Liver (tissue), 9 donors: ENCODE measurements around the gene WDR12. TPM values are rescaled to one million over a fixed set of nuclear protein-coding genes. Genes with fewer than 3 reads are reported as not detected.

ENCODE experiments used
- DNase-seq: peaks from one replicate; pipeline ENCODE4 v3.0.0-alpha.2; 2017; ENCODE audit warnings: low spot score
- H3K27ac ChIP-seq, 2 donors: one replicate each; pipeline ENCODE4 v1.7.0; 2013; ENCODE audit warnings: inconsistent platforms in 2 of 2, low read length in 2 of 2, control low read depth in 1 of 2, low read depth in 1 of 2, mild to moderate bottlenecking in 1 of 2
- H3K27me3 ChIP-seq, 4 donors: one replicate each; pipeline versions ENCODE4 v1.6.1 to v1.7.0; 2013; ENCODE audit warnings: low read length in 3 of 4, inconsistent platforms in 1 of 4, mild to moderate bottlenecking in 1 of 4, moderate library complexity in 1 of 4; ENCODE audit not compliant: control insufficient read depth in 4 of 4, insufficient read depth in 4 of 4
- H3K36me3 ChIP-seq, 4 donors: one replicate each; pipeline versions ENCODE4 v1.6.1 to v1.7.0; 2013; ENCODE audit warnings: low read length in 3 of 4, mild to moderate bottlenecking in 3 of 4, low read depth in 1 of 4, moderate library complexity in 1 of 4; ENCODE audit not compliant: control insufficient read depth in 4 of 4, insufficient read depth in 3 of 4
- H3K4me1 ChIP-seq, 4 donors: one replicate each; pipeline versions ENCODE4 v1.6.1 to v1.7.0; 2013; ENCODE audit warnings: low read length in 3 of 4, mild to moderate bottlenecking in 3 of 4, moderate library complexity in 1 of 4; ENCODE audit not compliant: control insufficient read depth in 4 of 4, insufficient read depth in 4 of 4
- H3K4me3 ChIP-seq, 3 donors: one replicate each; pipeline versions ENCODE4 v1.6.1 to v1.7.0; 2013; ENCODE audit warnings: low read length in 3 of 3, control low read depth in 1 of 3, low read depth in 1 of 3, mild to moderate bottlenecking in 1 of 3
- H3K9ac ChIP-seq, 2 donors: one replicate each; pipeline ENCODE4 v1.7.0; 2013; ENCODE audit warnings: low read length in 2 of 2, mild to moderate bottlenecking in 2 of 2, moderate library complexity in 2 of 2, control low read depth in 1 of 2, low read depth in 1 of 2
- H3K9me3 ChIP-seq, 4 donors: one replicate each; pipeline versions ENCODE4 v1.6.1 to v1.7.0; 2013; ENCODE audit warnings: low read length in 3 of 4; ENCODE audit not compliant: control insufficient read depth in 4 of 4
- EGR1 ChIP-seq, 2 donors: IDR thresholded peaks; 2 replicates each; pipeline ENCODE4 v1.6.1; 2016 to 2018; ENCODE audit warnings: antibody characterized with exemption in 2 of 2, low read depth in 2 of 2
- FOXA2 ChIP-seq: IDR thresholded peaks from 2 replicates; pipeline ENCODE4 v1.6.1; 2016; ENCODE audit warnings: antibody characterized with exemption
- GABPA ChIP-seq, 2 donors: IDR thresholded peaks in 1 of 2; conservative IDR thresholded peaks in 1 of 2; 2 replicates each; pipeline ENCODE4 v1.6.1; 2016; ENCODE audit warnings: antibody characterized with exemption in 2 of 2, mild to moderate bottlenecking in 1 of 2, moderate library complexity in 1 of 2
- HNF4A ChIP-seq, 2 donors: conservative IDR thresholded peaks; 2 replicates each; pipeline ENCODE4 v1.6.1; 2016; ENCODE audit warnings: antibody characterized with exemption in 2 of 2, mild to moderate bottlenecking in 2 of 2
- HNF4G ChIP-seq: IDR thresholded peaks from 2 replicates; pipeline ENCODE4 v1.6.1; 2016; ENCODE audit warnings: antibody characterized with exemption
- JUND ChIP-seq, 2 donors: IDR thresholded peaks; 2 replicates each; pipeline ENCODE4 v1.6.1; 2016; ENCODE audit warnings: antibody characterized with exemption in 2 of 2
- NR2F2 ChIP-seq: IDR thresholded peaks from 2 replicates; pipeline ENCODE4 v1.6.1; 2016; ENCODE audit warnings: antibody characterized with exemption
- RAD21 ChIP-seq, 2 donors: IDR thresholded peaks; 2 replicates each; pipeline ENCODE4 v1.6.1; 2016; ENCODE audit warnings: antibody characterized with exemption in 2 of 2, mild to moderate bottlenecking in 2 of 2
- RXRA ChIP-seq, 2 donors: IDR thresholded peaks; 2 replicates each; pipeline ENCODE4 v1.6.1; 2017 to 2018; ENCODE audit warnings: antibody characterized with exemption in 2 of 2, mild to moderate bottlenecking in 1 of 2
- SP1 ChIP-seq: IDR thresholded peaks from 2 replicates; pipeline ENCODE4 v1.6.1; 2018; ENCODE audit warnings: antibody characterized with exemption, mild to moderate bottlenecking
- TAF1 ChIP-seq: conservative IDR thresholded peaks from 2 replicates; pipeline ENCODE4 v1.6.1; 2016; ENCODE audit warnings: antibody characterized with exemption, mild to moderate bottlenecking
- YY1 ChIP-seq: IDR thresholded peaks from 2 replicates; pipeline ENCODE4 v1.6.1; 2016; ENCODE audit warnings: antibody characterized with exemption, mild to moderate bottlenecking
- WGBS: extraction: QIAGEN DNeasy Blood & Tissue Kit; methylation state at CpG from one replicate; pipeline ENCODE4 v1.1.7; 2013; 5-methylcytosine and 5-hydroxymethylcytosine counted together
- polyA plus RNA-seq, 2 donors: library from polyadenylated mRNA; stranded (reverse) in 1 of 2; unstranded in 1 of 2; fragments of 200-250 nt in 1 of 2; fragments of >200 nt in 1 of 2; fragmentation: Nextera tagmentation in 1 of 2; extraction: Ambion mirVana in 1 of 2; gene quantifications; one replicate each; pipeline versions ENCODE4 v1.2.1 to v1.2.3, GENCODE V29; 2013 to 2015
- total RNA-seq, 2 donors: library from RNA; depleted of rRNA; stranded (reverse); fragments of >200 nt; gene quantifications; one replicate each; pipeline ENCODE4 v1.2.3, GENCODE V29; 2014
- TF ChIP-seq, protein P1 (sequence below): IDR thresholded peaks from 2 replicates; pipeline ENCODE4 v1.6.1; 2016; ENCODE audit warnings: antibody characterized with exemption
- TF ChIP-seq, protein P2 (sequence below): IDR thresholded peaks from 2 replicates; pipeline ENCODE4 v1.6.1; 2016; ENCODE audit warnings: antibody characterized with exemption
- TF ChIP-seq, protein P3 (sequence below): IDR thresholded peaks from 2 replicates; pipeline ENCODE4 v1.6.1; 2016; ENCODE audit warnings: antibody characterized with exemption
- TF ChIP-seq, protein P4 (sequence below): fragments of 150-350 bp; IDR thresholded peaks from 2 replicates; pipeline ENCODE4 v1.5.1; 2017; ENCODE audit warnings: improper control_type of control experiment, low read depth, low read length; ENCODE audit not compliant: missing input control
- donor health status: healthy.
- donor health status: healthy.
- donor health status: healthy.
- donor health status: healthy.
- donor health status: healthy.

WDR12 gene
- total and polyA plus RNA-seq, 4 donors, result 6.6 to 26.1 (median 18.4) TPM

DNA sequence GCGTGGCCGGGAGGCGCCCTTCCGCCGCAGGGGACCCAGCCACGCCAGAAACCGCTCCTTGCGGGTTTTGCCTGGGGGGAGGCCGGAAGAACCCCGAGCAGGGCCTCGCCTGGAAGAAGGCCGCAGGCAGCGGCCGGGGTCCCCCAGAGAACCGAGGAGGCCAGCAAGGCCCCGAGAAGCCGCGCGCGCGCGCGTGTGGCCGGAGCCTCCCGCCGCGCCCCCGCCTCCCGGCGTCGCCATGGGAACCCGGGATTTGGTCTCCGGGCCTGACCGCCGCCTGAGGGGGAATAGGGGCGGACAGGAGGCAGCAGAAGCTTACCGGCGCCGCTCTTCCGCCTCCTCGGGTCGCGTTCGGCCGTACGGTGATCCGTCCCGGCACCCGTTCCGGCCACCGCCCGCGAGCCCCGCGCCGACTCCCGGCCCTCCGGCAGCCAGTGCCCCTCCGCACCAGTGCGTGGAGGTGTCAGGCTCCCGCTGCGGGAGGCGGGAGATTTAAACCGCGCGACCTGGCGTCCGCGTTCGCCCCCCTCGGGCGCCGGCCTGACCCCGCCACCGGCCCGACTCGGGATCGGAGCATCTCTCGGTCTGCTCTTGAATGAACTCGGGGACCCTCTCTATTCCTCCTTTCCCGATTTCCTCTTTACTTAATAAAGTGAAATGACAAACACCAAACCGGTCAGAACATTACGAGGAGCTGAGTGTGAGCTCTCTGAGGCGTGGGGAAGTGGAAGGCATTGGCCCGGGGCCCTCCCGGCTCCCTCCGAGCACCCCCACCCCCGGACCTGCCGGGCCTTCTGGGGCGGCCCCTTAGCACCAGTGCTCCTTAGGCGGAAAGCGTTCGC lies 40.0 kb downstream of the WDR12 start, which contains the start of gene ICA1L:
Gene ICA1L (minus strand): TSS at position 467 of the 842 bp plus-strand sequence. CDS start 42,757 bp downstream, outside the sequence.
- Histone ChIP-seq H3K9me3 (no peaks in the 10 kb centered on the region), H3K27ac (peak within 1 kb of the TSS in 1 of 2 donors; percentile 41), H3K27me3 (no peaks in the 10 kb centered on the region), H3K36me3 (peaks cover 0 to 2% (median 0%) of the 10 kb centered on the region in 4 donors), H3K4me3 (peak within 1 kb of the TSS; percentile 77 to 98 (median 87)), H3K9ac (peak within 1 kb of the TSS in 1 of 2 donors; percentile 9), H3K4me1 (peaks cover 5 to 15% (median 10%) of the 10 kb centered on the region in 4 donors)
- peak; percentile 72 for DNase-seq
- TF ChIP-seq HNF4G (no peak), NR2F2 (no peak), YY1 (no peak), GABPA (IDR thresholded peaks at IDR 0.05 in 1 of 2, conservative IDR thresholded peaks at IDR 0.05 in 1 of 2) (no peak), JUND (IDR thresholded peaks at IDR 0.05) (no peak)
- TF ChIP-seq, protein P1, sequence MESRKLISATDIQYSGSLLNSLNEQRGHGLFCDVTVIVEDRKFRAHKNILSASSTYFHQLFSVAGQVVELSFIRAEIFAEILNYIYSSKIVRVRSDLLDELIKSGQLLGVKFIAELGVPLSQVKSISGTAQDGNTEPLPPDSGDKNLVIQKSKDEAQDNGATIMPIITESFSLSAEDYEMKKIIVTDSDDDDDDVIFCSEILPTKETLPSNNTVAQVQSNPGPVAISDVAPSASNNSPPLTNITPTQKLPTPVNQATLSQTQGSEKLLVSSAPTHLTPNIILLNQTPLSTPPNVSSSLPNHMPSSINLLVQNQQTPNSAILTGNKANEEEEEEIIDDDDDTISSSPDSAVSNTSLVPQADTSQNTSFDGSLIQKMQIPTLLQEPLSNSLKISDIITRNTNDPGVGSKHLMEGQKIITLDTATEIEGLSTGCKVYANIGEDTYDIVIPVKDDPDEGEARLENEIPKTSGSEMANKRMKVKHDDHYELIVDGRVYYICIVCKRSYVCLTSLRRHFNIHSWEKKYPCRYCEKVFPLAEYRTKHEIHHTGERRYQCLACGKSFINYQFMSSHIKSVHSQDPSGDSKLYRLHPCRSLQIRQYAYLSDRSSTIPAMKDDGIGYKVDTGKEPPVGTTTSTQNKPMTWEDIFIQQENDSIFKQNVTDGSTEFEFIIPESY, result no peak
- TF ChIP-seq, protein P2, sequence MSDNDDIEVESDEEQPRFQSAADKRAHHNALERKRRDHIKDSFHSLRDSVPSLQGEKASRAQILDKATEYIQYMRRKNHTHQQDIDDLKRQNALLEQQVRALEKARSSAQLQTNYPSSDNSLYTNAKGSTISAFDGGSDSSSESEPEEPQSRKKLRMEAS, result no peak
- WGBS, result under 1% methylated on average over 93 of the region's 93 CpGs

DNA sequence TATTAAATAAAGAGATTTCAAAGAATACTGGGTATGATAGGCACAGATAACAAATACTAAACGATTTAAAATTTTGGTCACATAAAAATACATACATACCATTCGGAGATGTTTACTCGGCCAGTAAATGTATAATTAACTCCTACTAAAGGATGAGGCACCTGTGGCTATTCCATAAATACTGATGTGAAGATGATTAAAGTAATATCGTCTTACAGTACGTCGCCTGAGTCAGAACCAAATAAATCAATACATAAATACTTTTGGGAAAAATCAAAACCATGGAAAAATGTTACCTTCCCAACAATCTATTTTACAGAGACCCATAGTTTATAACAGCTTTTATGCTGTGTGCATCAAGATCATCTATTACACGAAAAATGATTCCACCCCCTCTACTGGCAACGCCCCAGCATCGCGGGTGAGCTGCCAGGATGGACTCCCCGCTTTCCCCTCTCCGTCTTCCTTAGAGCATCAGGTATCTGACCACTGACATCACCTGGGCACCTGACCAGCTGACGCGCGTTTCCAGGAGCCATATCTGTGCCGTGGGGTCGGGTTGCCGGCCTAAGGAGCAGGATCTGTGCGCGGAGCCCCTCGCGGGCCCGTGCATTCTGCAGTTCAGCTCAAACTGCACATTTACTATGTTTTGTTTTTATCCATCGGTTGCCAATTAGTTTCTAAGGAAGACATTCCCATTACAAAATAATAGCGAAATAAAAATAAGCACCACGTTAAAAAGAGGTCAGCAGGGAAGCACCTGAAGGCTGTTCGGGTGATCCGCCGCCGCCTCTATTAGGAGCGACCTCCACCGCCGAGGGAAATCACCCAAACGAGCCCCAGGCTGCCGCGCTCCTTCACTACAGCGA lies 40.8 kb downstream of the WDR12 start:
- Histone ChIP-seq H3K27me3 (no peaks in the 10 kb centered on the region), H3K9me3 (no peaks in the 10 kb centered on the region), H3K4me3 (peak overlapping the region; percentile 77 to 98 (median 87)), H3K36me3 (peaks cover 0 to 2% (median 0%) of the 10 kb centered on the region in 4 donors), H3K9ac (no peak overlapping the region), H3K27ac (peak overlapping the region in 1 of 2 donors; percentile 41), H3K4me1 (peaks cover 5 to 15% (median 10%) of the 10 kb centered on the region in 4 donors)
- peak; percentile 57 for DNase-seq
- no peak for TF ChIP-seq HNF4G
- no peak for TF ChIP-seq RXRA (IDR thresholded peaks at IDR 0.05)
- no peak for TF ChIP-seq GABPA (IDR thresholded peaks at IDR 0.05 in 1 of 2, conservative IDR thresholded peaks at IDR 0.05 in 1 of 2)
- no peak for TF ChIP-seq JUND (IDR thresholded peaks at IDR 0.05)
- TF ChIP-seq TAF1, result no peak
- TF ChIP-seq, protein P1, result no peak
- no peak for TF ChIP-seq HNF4A (conservative IDR thresholded peaks at IDR 0.05)
- no peak for TF ChIP-seq NR2F2
- no peak for TF ChIP-seq FOXA2
- TF ChIP-seq, protein P2, result no peak
- peak in 1 of 2 donors; percentile 48 for TF ChIP-seq RAD21 (IDR thresholded peaks at IDR 0.05)
- TF ChIP-seq, protein P3, sequence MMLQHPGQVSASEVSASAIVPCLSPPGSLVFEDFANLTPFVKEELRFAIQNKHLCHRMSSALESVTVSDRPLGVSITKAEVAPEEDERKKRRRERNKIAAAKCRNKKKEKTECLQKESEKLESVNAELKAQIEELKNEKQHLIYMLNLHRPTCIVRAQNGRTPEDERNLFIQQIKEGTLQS, result no peak
- TF ChIP-seq SP1, result no peak
- no peak for TF ChIP-seq YY1
- TF ChIP-seq EGR1 (IDR thresholded peaks at IDR 0.05; ENCODE audit: low read depth in 2 of 2), result no peak
- TF ChIP-seq, protein P4, sequence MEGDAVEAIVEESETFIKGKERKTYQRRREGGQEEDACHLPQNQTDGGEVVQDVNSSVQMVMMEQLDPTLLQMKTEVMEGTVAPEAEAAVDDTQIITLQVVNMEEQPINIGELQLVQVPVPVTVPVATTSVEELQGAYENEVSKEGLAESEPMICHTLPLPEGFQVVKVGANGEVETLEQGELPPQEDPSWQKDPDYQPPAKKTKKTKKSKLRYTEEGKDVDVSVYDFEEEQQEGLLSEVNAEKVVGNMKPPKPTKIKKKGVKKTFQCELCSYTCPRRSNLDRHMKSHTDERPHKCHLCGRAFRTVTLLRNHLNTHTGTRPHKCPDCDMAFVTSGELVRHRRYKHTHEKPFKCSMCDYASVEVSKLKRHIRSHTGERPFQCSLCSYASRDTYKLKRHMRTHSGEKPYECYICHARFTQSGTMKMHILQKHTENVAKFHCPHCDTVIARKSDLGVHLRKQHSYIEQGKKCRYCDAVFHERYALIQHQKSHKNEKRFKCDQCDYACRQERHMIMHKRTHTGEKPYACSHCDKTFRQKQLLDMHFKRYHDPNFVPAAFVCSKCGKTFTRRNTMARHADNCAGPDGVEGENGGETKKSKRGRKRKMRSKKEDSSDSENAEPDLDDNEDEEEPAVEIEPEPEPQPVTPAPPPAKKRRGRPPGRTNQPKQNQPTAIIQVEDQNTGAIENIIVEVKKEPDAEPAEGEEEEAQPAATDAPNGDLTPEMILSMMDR, result peak; percentile 23
- 5% methylated on average over 37 of the region's 37 CpGs for WGBS
